ENCODE data around the gene MET. TPM values are rescaled to one million over a fixed set of nuclear protein-coding genes. Genes with fewer than 3 reads are reported as not detected.

The MET gene
- total and polyA plus RNA-seq, 2 of the 13 experiments (the other 11 are each of a cell fraction or from before 2014, with no cell fraction given) = 21.8 to 31.5 TPM

DNA sequence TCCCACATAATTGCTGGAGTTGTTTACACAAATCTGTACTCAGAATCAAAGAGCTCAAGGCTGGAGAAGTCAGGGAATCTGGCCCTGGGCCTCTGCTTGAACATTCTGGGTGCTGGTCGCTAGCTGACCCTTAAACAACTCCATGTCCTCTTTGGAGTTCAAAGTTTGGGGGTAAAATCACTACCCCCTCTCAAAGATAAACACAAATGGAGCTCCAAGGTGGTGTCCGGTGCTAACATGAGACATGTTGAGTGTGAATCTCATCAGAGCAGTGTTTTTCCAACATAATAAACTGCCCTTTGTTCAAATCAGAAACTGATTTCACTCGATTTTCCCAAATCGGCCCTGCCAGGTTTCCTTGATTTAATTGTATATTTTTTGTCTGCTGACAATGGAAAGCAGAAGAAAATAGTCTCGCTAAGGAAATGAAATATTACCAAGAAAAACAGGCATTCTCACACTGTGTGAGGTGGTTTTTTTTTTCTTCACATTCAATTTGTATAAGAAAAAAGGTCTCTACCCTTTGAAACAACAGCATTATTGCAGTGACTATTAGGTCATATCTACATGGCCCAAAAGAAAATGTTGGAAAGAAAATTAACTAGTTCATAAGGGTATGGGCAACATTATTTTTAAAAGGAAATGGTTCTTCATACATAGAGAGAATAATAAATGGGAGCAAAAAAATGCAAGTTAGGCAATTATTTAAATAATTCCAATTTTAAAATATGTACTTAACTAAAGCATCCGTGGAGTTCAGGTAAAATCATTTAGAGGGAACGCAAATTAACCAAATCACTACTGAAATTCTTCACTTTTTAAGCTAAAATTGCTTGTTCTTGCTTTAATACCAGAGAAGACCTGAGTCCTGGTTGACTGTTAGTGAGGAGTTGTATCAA, 134.3 kb downstream of the MET start (continued):
- TF ChIP-seq PCBP1 (IDR thresholded peaks at IDR 0.05; ENCODE audit: borderline replicate concordance, low read depth, low read length) (no peak), ZSCAN31 (CRISPR knock-in tag; IDR thresholded peaks at IDR 0.05; ENCODE audit: low read depth) (no peak), RNF2 (conservative IDR thresholded peaks at IDR 0.05; ENCODE audit: low read depth) (no peak), HDAC6 (IDR thresholded peaks at IDR 0.05; ENCODE audit: low read depth, low read length) (no peak), SETDB1 (CRISPR knock-in tag; IDR thresholded peaks at IDR 0.05; ENCODE audit: borderline replicate concordance) (no peak), ZNF33A (CRISPR knock-in tag; IDR thresholded peaks at IDR 0.05; ENCODE audit: borderline replicate concordance) (no peak), ZNF841 (CRISPR knock-in tag; IDR thresholded peaks at IDR 0.05; ENCODE audit: borderline replicate concordance) (no peak), SOX5 (CRISPR knock-in tag; IDR thresholded peaks at IDR 0.05; ENCODE audit: borderline replicate concordance) (peak; percentile 63; the same call in 1 of the 2 replicates), TBX3 (IDR thresholded peaks at IDR 0.05; ENCODE audit: borderline replicate concordance) (0 out of 2 replicates have a peak, but pooled peaks have one; percentile 19), ZNF333 (CRISPR knock-in tag; IDR thresholded peaks at IDR 0.05; ENCODE audit: borderline replicate concordance) (no peak), NFIB (CRISPR knock-in tag; IDR thresholded peaks at IDR 0.05; ENCODE audit: borderline replicate concordance) (no peak), ZNF296 (CRISPR knock-in tag; conservative IDR thresholded peaks at IDR 0.05) (no peak), ZKSCAN1 (IDR thresholded peaks at IDR 0.05; ENCODE audit: low read length) (no peak), YEATS2 (CRISPR knock-in tag; IDR thresholded peaks at IDR 0.05; ENCODE audit: borderline replicate concordance) (no peak; the same call in 1 of the 2 replicates), CC2D1A (CRISPR knock-in tag; IDR thresholded peaks at IDR 0.05) (no peak), MTA1 (CRISPR knock-in tag; IDR thresholded peaks at IDR 0.05; ENCODE audit: borderline replicate concordance) (no peak)
- TF ChIP-seq, protein P1, sequence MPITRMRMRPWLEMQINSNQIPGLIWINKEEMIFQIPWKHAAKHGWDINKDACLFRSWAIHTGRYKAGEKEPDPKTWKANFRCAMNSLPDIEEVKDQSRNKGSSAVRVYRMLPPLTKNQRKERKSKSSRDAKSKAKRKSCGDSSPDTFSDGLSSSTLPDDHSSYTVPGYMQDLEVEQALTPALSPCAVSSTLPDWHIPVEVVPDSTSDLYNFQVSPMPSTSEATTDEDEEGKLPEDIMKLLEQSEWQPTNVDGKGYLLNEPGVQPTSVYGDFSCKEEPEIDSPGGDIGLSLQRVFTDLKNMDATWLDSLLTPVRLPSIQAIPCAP (CRISPR knock-in tag; IDR thresholded peaks at IDR 0.05; ENCODE audit: low read depth) = no peak
- TF ChIP-seq, protein P2, sequence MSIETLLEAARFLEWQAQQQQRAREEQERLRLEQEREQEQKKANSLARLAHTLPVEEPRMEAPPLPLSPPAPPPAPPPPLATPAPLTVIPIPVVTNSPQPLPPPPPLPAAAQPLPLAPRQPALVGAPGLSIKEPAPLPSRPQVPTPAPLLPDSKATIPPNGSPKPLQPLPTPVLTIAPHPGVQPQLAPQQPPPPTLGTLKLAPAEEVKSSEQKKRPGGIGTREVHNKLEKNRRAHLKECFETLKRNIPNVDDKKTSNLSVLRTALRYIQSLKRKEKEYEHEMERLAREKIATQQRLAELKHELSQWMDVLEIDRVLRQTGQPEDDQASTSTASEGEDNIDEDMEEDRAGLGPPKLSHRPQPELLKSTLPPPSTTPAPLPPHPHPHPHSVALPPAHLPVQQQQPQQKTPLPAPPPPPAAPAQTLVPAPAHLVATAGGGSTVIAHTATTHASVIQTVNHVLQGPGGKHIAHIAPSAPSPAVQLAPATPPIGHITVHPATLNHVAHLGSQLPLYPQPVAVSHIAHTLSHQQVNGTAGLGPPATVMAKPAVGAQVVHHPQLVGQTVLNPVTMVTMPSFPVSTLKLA (IDR thresholded peaks at IDR 0.05) = no peak
- TF ChIP-seq, protein P3, sequence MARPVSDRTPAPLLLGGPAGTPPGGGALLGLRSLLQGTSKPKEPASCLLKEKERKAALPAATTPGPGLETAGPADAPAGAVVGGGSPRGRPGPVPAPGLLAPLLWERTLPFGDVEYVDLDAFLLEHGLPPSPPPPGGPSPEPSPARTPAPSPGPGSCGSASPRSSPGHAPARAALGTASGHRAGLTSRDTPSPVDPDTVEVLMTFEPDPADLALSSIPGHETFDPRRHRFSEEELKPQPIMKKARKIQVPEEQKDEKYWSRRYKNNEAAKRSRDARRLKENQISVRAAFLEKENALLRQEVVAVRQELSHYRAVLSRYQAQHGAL (CRISPR knock-in tag; IDR thresholded peaks at IDR 0.05; ENCODE audit: not compliant biosample characterization) = no peak
- TF ChIP-seq, protein P4, sequence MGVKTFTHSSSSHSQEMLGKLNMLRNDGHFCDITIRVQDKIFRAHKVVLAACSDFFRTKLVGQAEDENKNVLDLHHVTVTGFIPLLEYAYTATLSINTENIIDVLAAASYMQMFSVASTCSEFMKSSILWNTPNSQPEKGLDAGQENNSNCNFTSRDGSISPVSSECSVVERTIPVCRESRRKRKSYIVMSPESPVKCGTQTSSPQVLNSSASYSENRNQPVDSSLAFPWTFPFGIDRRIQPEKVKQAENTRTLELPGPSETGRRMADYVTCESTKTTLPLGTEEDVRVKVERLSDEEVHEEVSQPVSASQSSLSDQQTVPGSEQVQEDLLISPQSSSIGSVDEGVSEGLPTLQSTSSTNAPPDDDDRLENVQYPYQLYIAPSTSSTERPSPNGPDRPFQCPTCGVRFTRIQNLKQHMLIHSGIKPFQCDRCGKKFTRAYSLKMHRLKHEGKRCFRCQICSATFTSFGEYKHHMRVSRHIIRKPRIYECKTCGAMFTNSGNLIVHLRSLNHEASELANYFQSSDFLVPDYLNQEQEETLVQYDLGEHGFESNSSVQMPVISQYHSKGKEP (CRISPR knock-in tag; IDR thresholded peaks at IDR 0.05) = no peak

Data from HepG2 (cell line).